Spleen (tissue), 7 donors: Measurements from ENCODE around the gene SLC12A5.

Experiments
- CTCF ChIP-seq, 11 experiments: fragments of 200-600 bp in 7 of 11; fragments of 450-650 bp in 4 of 11; sonication (generic) in 4 of 11; IDR thresholded peaks in 8 of 11; conservative IDR thresholded peaks in 3 of 11; 1 replicate in 7 of 11; 2 replicates in 4 of 11; pipeline versions ENCODE4 v1.4.0 to v1.8.0; 2016 to 2021; ENCODE audit warnings: antibody characterized with exemption in 11 of 11, inconsistent platforms in 4 of 11, mild to moderate bottlenecking in 1 of 11
- POLR2AphosphoS5 ChIP-seq, 3 donors: sonication (generic); formaldehyde crosslinking; IDR thresholded peaks; one replicate each; pipeline ENCODE4 v1.5.1; 2017; ENCODE audit warnings: antibody characterized with exemption in 3 of 3
- donor health status: DM: no; HTN: no; CAD: no; lungs with moderate emphysema.
- donor health status: DM: no; HTN: no; CAD: no.
- donor health status: DM: no; HTN: no; CAD: no.

- TF ChIP-seq CTCF (IDR thresholded peaks at IDR 0.05 in 8 of 11, conservative IDR thresholded peaks at IDR 0.05 in 3 of 11) (no peak), POLR2AphosphoS5 (IDR thresholded peaks at IDR 0.05) (no peak)
Observed at GRCh38 chr20:46031014-46031569, 2.1 kb downstream of the SLC12A5 start.
